HG02763 (cell line): ENCODE measurements around the gene ENTR1.
A peak's percentile ranks its signal among the peaks of the same experiment; 100 is the strongest.

Experiments used
- ATAC-seq: cut with Tn5 transposase; IDR thresholded peaks from one replicate; pipeline ENCODE4 v1.9.1; 2021; ENCODE audit warnings: mild to moderate bottlenecking, moderate library complexity; ENCODE audit not compliant: unreplicated experiment

ENTR1 gene, protein sequence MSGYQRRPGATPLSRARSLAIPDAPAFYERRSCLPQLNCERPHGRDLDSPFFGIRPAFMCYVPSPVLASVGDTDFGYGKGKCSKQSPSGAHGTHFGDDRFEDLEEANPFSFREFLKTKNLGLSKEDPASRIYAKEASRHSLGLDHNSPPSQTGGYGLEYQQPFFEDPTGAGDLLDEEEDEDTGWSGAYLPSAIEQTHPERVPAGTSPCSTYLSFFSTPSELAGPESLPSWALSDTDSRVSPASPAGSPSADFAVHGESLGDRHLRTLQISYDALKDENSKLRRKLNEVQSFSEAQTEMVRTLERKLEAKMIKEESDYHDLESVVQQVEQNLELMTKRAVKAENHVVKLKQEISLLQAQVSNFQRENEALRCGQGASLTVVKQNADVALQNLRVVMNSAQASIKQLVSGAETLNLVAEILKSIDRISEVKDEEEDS

DNA sequence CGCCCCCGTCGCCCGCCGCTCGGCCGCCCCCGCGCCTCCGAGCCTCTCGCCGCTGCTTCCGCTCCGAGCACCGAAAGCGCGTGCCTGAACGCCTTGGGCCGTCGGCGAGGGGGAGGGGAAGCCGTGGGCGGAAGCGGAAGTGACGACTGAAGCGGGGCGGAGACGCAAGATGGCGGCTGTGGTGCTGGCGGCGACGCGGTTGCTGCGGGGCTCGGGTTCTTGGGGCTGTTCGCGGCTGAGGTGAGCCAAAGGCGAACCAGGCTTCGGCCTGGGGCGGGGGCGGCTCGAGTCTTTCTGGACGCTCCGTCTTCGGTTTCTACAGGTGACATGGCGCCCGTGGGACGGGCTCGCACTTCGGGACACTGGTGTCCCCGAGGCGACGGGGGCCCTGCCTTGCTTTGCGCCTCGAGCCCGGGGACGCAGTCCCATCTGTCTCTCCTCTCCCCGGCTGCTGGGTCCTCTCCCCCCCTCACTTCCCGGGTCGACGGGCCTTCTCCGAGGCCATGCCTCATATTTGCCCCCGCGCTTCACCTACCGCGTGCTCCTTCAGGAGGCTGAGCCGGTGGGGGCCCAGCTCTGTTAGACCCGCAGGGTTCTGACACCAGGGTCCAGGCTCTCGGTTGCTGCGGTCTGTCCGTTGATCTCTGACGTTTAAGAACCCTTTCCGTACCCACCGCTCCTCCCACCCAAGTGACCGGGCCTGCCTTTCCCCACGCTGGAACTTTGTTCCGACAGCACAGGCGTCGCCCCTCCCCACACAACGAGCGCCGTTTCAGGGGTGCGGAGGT is at the start of gene ENTR1, which contains the start of gene PMPCA:
ENTR1 (minus strand) TSS at position 115 of the 788 bp plus-strand sequence. CDS start 217 bp downstream, outside the sequence.
PMPCA (plus strand) TSS at position 159 of the 788 bp plus-strand sequence; CDS start at position 170, 11 bp downstream.
- ATAC-seq: peak; percentile 81

DNA sequence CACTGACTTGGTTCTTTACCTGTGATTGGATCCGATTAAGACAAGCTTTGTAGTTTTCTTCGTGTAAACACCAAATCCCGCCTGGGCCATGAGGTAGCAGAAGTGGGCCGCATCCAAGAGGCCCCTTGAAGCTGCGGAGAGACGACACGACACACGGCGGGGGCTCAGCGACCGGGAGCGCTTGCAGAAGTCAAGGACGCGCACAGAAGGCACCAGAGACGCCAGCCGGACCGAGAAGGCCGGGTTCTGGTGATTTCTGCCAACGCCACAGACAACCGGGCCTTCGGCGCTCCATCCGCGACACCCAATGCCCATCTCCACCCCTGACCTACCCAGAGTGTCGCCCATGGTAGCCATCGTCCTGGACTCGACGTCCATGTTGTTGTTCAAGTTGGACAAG is 49.0 kb upstream of the ENTR1 start:
- no peak for ATAC-seq

DNA sequence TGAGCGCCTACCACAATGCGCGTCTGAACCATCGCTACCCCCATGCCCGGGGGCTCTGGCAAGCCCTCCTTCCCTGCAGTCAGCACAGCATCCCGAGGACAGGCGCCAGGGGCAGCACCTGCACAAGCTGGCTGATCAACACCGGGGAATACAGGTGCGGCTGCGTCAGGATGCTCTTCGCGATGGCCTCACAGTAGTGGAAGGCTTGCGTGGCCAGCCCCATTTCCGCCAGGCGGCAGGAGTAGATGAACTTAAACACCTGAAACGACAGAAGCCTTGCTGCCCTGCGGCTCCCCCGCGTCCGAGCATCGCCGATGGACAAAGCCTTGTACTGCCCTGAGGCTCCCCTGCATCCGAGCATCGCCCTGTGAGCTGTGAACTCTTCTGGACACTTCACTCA is 46.9 kb upstream of the ENTR1 start:
- ATAC-seq: no peak

DNA sequence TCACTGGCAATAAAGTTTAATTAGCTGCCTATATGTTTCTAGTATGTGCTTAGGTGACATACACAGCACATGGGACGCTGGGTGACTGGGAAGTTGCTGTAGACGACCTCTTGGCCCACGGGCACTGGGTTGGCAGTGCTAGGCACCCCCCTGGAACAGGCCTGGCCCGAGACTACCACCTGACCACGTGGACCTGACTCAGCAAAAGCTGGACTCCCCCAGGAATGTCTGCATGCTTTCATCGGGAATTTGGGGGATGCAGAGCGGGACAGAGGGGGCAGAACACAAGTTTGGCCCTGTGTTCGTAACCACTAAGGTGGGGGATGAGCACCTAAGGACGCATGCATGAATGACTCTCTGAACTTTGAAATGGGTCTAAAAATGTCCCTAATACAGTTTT is 45.8 kb upstream of the ENTR1 start:
- no peak for ATAC-seq

DNA sequence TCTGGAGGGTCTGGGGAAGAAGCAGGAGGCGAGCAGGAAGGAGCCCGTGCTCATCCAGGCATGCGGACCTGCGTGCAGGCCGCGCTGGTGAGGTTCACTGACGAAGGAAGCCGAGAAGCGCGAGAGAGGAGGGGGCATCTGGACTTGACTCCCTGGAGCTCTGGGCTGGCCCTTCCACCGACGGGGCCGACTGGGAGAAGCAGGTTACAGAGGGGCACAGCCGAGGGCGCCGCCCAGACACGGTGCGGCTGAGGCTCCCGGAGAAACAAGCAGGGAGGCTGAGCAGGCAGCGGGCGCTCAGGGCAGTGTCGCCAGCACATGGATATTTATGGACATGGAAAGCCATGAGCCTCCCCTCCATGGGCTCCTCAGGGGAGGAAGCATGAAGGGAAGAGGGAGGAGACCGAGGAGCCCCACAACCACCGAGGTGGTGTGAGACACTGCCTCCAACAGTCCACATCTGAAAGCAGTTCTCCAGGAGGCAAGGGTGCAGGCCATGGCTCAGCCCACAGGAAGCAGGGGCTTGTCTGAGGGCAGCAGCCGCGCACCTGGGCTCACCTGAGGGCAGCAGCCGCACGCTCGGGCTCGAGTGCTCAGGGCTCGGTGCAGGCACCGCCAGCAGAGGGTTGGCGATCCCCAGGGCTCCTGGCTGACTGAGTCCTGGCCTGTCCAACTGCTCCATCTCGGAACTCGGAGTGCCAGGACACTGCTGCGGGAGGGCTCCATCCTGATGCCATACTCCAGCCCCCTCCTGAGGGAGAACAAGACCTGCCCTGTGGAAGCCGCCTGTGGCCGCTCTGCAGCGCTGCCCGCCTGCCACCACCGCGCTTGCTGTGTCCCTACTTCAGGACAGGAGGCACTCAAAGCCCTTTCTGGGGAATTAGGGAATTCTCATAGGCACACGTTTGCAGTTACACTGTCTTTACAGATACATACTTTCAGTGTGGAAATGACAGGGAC is 44.9 kb upstream of the ENTR1 start:
- ATAC-seq: no peak

DNA sequence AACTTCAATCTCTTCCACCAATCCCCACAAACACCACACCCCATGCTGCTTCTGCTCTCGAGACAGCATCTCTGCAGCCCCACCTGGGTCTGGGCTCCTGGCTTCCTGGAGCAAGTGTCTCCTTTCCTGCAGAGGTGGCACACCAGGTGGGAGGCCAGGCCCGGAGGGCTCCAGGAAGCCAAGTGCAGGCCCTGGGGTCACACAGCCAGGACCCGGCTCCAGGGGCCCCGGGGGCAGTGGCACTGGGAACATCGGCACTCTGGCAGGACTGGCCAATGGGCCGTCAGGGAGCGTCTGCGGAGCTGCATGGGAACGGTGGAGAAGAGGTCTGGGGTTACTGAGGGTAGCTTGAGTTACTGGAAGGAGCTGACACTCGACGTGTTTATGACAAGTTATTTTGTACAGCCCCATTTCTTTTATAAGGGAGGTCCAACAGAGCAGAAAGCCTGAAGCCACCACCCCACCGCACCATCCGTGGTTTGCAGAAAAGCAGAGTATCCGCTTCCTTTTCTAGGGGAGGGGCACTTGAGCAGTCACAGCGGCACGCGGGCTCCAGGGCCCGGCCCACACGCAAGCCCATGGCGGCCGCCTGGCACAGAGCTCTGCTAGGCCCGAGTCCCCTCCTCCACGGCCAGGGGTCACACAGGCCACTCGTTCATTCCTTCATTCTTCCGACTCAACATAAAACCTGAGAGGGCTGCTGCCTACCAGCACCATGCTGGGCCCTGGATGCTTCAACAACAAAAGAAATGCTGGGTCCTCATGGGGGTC is 43.8 kb upstream of the ENTR1 start:
- ATAC-seq: no peak

DNA sequence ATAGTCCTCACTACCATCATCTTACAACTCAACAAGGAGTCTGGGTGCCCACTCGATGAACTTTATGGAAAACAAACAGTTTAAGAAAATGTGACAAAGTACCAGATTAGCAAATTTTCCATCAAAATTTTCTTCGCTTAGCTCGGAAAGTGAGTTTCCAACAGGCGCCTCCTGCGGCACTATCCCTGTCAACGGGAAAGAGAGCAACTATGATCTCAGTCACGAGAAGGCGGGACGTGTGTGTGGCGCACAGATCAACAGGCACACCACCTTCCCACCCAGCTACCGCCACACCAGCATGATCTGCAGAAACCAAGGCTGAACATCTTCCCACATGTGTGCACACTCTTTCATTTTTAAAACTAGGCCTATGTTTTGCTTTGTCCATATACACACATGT is 42.9 kb upstream of the ENTR1 start:
- no peak for ATAC-seq

DNA sequence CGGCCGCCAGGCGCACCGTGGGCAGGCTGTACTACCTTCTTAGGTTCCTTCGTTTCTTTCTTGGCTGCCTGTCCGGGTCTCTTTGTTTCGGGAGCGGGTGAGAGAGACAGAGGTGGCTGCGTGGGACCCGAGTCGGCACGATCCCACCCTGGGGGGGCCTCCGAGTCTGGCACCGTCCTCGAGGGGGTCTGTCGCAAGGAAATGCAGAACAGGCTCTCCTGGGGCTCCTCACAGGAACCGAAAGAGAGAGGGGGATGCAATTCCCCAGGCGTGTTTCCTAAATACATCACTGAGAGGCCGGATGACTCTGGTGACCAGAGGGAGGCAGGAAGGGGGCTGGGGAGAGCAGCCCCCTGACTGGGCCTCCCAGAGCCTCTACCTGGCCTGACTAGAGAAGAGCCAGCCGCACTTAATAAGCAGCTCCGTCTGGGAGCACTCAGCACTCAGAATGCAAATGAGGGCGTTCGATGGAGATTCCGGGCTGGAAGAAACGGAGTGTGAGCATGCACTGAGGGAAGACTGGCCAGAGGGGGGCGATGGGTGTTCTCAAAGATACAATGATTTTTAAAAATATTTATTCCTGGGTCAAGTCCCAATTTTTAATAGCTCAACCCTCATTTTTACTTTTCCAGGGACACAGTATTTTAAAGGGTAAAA is 40.9 kb upstream of the ENTR1 start:
- no peak for ATAC-seq

DNA sequence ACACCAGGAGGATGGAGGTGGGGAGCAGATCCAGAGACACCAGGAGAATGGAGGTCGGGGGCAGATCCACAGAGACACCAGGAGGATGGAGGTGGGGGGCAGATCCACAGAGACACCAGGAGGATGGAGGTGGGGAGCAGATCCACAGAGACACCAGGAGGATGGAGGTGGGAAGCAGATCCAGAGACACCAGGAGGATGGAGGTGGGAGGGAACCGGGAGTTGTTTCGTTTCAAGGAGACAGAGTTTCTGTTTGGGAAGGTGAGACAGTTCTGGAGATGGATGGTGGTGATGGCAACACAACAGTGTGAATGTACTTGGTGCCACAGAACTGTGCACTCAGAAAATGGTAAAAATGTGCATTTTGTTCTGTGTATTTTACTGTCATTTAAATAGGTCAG is 38.2 kb upstream of the ENTR1 start:
- no peak for ATAC-seq

DNA sequence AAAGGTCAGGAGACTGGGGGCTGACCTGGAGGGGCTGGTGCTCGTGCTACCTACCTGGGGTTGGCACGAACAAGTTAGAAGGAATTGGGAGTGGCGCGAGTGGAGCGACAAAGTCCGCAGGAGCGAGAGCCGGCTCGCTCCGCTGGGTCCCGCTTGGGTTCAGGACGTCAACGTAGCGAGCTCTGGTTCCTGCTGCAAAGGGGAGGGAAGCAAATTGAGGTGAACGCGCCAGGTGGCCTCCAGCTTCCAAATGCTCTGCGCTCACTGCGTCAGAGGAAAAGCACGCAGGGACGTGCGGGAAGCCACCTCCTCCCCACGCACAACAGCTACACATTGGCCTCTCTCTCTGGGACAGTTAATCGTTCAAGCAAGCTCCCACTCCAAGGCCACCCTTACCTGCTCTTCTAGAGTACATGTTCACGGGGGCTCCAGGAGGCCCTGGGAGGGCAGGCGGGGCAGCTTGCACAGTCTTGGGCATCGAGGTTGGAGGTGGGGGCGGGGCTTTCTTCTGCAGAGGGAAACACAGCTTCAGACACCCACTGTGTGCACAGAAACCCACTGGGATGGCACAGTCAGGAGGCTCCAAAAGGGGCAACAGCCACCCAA is 36.9 kb upstream of the ENTR1 start:
- no peak for ATAC-seq

DNA sequence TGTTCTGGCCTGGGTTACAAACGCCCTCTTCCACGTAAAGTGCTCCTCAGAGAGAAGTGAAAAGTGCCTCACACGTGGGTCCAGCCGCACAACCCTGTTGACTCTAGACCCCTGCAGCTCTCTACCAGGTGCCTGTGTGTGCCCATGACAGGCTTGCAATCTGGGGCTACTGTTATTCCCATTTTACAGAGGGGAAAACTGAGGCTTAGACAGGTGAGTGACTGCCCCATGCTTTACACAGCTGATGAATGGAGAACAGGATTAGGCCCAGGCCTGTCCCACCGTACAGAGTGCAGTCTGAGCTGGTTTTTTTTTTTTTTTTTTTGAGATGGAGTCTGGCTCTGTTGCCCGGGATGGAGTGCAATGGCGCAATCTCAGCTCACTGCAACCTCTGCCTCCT is 35.4 kb upstream of the ENTR1 start:
- ATAC-seq: no peak

DNA sequence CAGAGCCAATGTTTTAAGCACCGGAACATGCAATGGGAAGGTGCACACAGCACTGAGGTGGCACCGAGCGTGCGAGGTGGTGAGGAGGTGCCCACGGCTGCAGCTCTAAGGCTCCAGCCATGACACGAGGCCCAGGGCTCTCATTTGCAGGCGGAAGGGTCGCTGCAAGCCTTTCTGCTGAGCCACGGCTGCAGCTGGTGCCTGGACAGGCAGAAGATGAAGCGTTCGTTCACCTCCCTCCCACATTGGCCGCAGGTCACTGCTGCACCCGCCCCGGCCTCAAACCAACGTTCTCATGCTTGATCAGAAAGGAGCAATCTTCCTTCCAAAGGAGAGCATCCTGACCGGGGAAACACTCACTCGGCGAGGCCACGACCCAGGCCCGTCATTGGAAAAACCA is 33.7 kb upstream of the ENTR1 start:
- no peak for ATAC-seq

DNA sequence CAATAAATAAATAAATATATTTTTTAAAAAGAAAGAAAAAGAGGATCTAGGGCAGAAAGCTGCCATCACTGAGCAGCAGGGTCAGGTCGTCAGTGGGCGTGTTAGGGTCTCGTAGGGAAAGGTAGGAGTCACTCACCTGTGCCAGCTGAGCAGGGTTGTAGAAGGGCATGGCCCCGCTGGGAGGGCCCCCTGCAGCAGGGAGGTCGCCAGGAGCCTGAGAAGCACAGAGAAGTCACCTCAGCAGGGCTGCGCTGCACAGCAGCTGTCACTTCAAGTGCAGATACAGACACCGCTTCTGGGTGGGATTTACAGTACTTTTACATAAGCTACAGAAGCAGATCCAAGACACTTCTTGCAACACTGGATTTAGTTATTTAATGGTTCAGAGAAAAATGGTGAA is 33.3 kb upstream of the ENTR1 start:
- ATAC-seq: no peak

DNA sequence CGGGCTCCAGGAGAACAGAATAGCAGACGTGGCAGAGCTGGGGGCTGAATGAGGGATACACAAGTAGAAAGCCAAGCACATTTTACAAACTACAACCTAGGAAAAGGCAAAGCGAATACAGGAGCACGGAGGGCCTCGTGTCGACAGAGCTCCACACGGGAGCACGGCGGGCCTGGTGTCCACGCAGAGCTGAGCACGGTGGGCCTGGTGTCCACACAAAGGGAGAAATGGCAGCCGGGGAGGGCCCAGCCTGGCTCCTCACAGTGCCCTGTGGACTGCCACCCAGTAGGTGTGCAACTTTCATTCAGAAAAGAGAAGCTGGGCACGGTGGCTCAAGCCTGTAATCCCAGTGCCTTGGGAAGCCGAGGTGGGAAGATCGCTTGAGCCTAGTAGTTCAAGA is 32.7 kb upstream of the ENTR1 start:
- ATAC-seq: no peak

DNA sequence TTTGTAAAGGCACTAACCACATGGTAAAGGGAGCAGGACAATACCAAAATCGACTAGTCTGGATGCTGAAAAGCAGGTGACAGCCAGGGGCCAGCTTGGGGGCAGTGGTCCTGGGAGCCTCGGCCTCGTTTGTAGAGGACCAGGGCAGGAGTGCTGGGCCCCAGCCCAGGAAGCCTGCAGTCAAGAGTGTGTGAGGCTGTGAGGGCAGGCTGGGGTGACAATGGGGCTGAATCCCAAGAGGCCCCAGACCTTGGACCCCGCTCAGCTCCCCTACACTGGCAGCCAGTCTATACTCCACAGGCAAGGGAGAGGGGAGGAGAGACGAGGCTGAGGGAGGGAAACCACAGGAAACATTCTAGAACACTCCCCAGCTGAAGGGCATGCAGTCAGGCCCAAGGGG is 31.9 kb upstream of the ENTR1 start:
- no peak for ATAC-seq

DNA sequence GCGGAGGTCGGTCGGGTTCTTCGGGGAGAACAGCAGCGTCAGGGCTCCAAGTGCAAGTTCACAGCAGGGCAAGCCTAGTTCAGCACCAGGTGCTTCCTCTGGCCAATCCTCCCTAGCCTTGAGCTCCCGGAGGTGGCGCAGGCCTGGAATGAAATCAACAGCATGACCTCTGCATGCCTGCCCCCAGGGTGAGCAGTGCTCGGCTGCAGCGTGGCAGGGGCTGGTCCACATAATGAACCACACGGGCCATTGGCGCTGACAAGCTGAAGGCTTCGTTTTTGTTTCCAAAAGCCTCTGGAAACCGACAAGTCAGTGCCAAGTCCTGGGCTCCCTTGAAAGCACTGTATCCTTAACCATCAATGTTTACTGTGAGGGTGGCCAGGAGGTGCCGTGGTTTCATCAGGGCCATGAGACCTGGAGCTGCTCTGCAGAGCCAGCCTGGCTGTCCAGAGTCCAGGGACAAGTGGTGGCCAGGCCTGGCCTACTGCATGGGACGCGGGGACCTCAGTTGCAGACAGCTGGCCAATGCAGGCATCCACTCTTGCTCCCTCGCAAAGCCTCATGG is 31.3 kb upstream of the ENTR1 start:
- ATAC-seq: no peak

DNA sequence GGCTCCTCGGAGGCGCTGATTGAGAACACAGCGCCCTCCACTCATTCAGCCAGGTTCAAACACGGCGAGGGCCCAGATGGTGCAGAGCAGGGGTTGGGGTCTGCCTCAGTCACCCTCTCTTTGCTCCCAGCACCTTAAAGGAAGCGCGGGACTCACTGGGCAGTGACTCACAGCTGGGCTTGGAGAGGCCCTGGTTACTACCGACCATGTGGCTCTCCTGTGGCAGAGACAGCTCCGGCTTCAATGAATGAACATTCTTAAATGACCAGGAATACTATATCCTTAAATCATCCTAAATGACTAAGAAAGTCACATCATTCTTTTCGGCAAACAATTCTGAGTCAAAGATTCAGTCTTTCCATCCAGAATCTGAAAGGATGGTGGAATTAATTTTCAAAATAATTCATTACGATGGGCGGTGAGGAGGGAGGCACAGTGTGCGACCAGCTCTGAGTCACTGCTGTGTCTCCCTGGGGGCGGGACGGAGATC is 30.8 kb upstream of the ENTR1 start:
- no peak for ATAC-seq

DNA sequence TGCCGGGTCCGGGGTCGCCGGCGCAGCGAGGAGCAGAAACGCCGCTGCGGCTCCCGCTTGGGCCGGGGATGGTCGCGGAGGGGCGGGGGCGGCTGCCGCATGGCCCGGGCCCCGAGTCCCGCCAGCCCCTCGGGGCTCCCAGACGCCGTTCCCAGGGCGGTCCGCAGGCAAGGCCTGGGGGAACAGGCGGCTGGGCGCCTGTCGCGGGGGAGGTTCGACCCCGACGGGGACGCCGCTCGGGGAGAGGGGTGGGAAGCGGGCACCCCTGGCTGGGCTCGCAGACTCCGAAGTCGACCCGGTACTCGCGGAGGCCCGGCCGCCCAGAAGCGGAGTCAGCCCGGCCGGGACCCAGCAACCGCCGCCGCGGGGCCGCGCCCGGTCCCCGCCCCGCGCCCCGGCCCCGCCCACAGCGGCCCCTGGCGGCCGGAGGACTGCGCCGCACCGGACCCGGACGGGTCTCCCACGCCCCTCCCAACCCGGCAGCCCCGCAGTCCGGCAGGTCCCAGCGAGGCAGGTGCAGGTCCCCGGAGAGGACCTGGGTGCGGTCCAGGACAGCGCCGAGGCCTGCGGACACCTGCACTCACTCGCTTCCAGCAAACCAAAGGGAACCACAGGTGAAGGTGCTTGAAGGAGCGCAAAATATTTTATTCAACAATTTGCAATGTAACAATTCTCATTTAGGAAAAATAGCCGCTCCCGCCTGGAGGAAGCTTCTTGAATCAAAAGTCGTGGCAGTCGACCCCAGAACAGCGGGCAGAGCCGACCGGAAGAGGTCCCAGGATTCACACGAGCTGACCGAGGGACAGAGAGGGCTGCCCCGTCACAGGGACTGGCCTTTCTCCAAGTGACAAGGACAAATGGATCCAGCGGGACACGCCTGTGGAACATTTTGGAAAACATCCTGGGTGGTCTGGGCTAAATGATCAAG is 29.3 kb upstream of the ENTR1 start, which contains the start of gene INPP5E:
INPP5E (minus strand) TSS at position 365 of the 928 bp plus-strand sequence. CDS start 426 bp downstream, outside the sequence.
- ATAC-seq: peak; percentile 76
